B cell (primary cell): ENCODE data around the gene AXDND1.

ENCODE experiments used
- EZH2 ChIP-seq: IDR thresholded peaks from 2 replicates; pipeline ENCODE4 v1.6.1; 2012; ENCODE audit warnings: borderline replicate concordance, low read depth, mild to moderate bottlenecking, moderate library complexity, low read length; ENCODE audit not compliant: insufficient read depth, poor library complexity, severe bottlenecking
- TF ChIP-seq, protein P1 (sequence below): fragments of 200-600 bp; IDR thresholded peaks from one replicate; pipeline ENCODE4 v1.8.0; 2022; ENCODE audit warnings: antibody characterized with exemption, mild to moderate bottlenecking

- no peak for TF ChIP-seq EZH2
- TF ChIP-seq, protein P1, sequence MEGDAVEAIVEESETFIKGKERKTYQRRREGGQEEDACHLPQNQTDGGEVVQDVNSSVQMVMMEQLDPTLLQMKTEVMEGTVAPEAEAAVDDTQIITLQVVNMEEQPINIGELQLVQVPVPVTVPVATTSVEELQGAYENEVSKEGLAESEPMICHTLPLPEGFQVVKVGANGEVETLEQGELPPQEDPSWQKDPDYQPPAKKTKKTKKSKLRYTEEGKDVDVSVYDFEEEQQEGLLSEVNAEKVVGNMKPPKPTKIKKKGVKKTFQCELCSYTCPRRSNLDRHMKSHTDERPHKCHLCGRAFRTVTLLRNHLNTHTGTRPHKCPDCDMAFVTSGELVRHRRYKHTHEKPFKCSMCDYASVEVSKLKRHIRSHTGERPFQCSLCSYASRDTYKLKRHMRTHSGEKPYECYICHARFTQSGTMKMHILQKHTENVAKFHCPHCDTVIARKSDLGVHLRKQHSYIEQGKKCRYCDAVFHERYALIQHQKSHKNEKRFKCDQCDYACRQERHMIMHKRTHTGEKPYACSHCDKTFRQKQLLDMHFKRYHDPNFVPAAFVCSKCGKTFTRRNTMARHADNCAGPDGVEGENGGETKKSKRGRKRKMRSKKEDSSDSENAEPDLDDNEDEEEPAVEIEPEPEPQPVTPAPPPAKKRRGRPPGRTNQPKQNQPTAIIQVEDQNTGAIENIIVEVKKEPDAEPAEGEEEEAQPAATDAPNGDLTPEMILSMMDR: no peak
Observed at GRCh38 chr1:179326746-179327145, 39.0 kb upstream of the AXDND1 start.
